HG03469 (cell line): ENCODE data around the gene MUC4.

ENCODE experiments used
- ATAC-seq: cut with Tn5 transposase; IDR thresholded peaks from one replicate; pipeline ENCODE4 v1.9.1; 2021; ENCODE audit warnings: mild to moderate bottlenecking, moderate library complexity, moderate number of reproducible peaks; ENCODE audit not compliant: unreplicated experiment

Gene MUC4

GRCh38 chr3:195704433-195704999, 107.2 kb downstream of the MUC4 start:
- no peak for ATAC-seq

- ATAC-seq: no peak
These were observed 108.0 kb downstream of the MUC4 start for GRCh38 chr3:195703776-195704175.

GRCh38 chr3:195701042-195701915, 110.5 kb downstream of the MUC4 start:
- no peak for ATAC-seq

- ATAC-seq: no peak
These were observed 111.4 kb downstream of the MUC4 start for GRCh38 chr3:195700319-195700718.

- ATAC-seq: no peak
These were observed 111.9 kb downstream of the MUC4 start for GRCh38 chr3:195699860-195700259.

- no peak for ATAC-seq
These were observed 112.3 kb downstream of the MUC4 start for GRCh38 chr3:195699388-195699771.

- ATAC-seq: no peak
These were observed 112.9 kb downstream of the MUC4 start for GRCh38 chr3:195698647-195699387.

- ATAC-seq: no peak
These were observed 113.4 kb downstream of the MUC4 start for GRCh38 chr3:195698325-195698646.

GRCh38 chr3:195697582-195698324, 114.0 kb downstream of the MUC4 start:
- ATAC-seq: no peak
